ENCODE data around the gene NRP2. TPM values are rescaled to one million over a fixed set of nuclear protein-coding genes. Genes with fewer than 3 reads are reported as not detected.

Gene NRP2
- polyA plus RNA-seq, 4 donors, result 59.5 to 70.4 (median 62.3) TPM

GRCh38 chr2:205686056-205686782, 3.9 kb downstream of the NRP2 start:
- DNase-seq (ENCODE audit: low read depth in 4 of 4, low spot score in 2 of 4), result no peak

DNA sequence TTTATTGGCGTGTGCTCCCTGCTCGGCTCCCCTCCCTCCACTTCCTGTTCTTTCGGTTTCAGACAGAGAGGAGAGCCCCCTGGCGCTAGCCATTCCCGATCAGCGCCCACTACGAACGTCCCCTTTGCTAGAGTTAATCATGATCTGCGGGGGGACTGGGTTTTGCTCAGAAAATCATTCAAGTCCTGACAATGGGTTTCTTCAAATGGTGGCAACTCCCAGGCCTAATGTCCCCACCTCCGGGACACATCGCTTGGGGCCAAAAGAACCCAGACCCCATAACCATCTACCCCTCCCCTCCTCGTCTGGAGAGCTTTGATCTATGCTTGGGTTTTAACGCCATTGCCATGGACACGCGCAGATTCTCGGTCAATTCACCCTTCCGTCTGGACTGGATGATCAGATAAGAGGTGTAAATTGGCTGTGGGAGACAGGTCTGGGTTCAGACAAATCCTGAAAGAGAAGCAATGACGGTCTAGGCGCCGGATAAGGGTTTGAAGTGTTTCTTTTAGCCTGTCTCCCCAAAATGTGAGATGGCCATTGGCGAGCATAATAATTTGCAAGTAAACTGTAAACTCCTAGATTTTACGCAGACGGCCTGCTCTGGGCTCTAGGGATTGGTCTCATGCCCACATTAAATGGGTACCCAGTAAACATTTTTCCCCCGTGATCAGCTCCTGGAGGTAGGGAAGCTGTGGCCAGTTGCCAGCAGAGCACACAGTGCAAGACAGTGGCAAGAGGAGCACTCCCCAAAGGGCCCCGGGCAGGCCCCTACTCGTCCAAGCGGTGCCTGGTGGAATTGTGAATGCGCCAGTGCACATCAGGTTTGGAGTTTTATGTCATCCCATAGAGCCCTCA, 4.7 kb downstream of the NRP2 start:
- DNase-seq (ENCODE audit: low read depth in 4 of 4, low spot score in 2 of 4), result no peak

DNA sequence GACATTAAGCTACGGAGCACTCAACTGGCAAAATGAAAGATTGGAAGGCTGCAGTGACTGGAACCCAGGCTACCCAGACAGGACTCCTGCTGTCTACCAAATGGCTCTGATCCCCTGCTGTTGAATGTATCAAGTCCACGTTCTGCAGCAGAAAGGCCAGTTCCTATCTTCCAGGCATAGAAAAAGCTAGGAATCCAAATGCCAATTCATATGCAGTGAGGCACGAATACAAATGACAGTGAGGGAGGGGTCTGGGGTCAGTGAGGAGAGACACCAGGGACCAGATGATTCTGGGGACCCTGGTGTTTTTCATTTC, 5.3 kb downstream of the NRP2 start:
- DNase-seq (ENCODE audit: low read depth in 4 of 4, low spot score in 2 of 4), result no peak

- no peak for DNase-seq (ENCODE audit: low read depth in 4 of 4, low spot score in 2 of 4)
These were observed 6.3 kb downstream of the NRP2 start for GRCh38 chr2:205688417-205689200.

GRCh38 chr2:205689820-205690219, 7.5 kb downstream of the NRP2 start:
- no peak for DNase-seq (ENCODE audit: low read depth in 4 of 4, low spot score in 2 of 4)

GRCh38 chr2:205692104-205692503, 9.8 kb downstream of the NRP2 start:
- DNase-seq (ENCODE audit: low read depth in 4 of 4, low spot score in 2 of 4), result no peak

- no peak for DNase-seq (ENCODE audit: low read depth in 4 of 4, low spot score in 2 of 4)
These were observed 12.0 kb downstream of the NRP2 start for GRCh38 chr2:205694256-205694655.

GRCh38 chr2:205695460-205695991, 13.2 kb downstream of the NRP2 start:
- DNase-seq (ENCODE audit: low read depth in 4 of 4, low spot score in 2 of 4), result no peak

GRCh38 chr2:205696331-205696926, 14.1 kb downstream of the NRP2 start:
- DNase-seq (ENCODE audit: low read depth in 4 of 4, low spot score in 2 of 4), result no peak

- no peak for DNase-seq (ENCODE audit: low read depth in 4 of 4, low spot score in 2 of 4)
These were observed 14.7 kb downstream of the NRP2 start for GRCh38 chr2:205696927-205697441.

- DNase-seq (ENCODE audit: low read depth in 4 of 4, low spot score in 2 of 4), result no peak
These were observed 16.3 kb downstream of the NRP2 start for GRCh38 chr2:205698286-205699268.

DNA sequence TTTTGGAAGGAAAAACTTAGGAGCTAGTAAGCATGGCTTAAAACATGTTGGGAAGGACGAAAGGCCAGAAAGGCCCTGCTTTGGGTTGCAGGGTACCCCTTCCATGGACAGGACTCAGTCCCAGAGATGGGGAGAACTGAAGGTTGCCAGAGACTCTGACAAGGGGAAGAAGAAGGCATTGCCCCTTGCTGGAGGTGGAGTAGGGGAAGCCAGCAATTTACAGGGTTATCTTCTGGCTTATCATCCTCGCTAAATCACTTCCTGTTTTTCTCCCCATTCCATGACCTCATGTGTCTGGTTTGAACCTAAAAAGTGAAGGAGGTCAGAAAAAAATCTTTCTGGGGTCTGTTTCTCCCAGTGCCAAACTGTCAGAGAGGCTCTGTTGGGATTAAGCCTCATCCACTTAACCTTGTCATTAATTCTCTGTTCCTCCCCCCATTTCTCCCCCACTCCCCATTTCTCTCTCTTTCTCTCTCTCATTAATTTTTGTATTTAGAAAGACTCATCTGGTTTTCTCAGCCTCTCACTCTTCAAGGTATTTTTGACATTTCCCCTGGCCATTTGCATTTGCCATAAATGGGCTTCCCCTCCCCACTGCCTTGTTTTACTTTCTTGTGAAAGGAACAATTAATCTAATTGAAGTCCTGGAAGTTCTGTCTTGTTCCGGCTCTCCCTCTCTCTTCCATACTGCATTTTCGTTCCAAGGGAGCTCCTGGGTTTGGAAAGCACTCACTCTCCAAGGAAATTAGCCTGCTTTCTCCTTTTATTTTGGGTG, 17.4 kb downstream of the NRP2 start:
- DNase-seq (ENCODE audit: low read depth in 4 of 4, low spot score in 2 of 4), result no peak

DNA sequence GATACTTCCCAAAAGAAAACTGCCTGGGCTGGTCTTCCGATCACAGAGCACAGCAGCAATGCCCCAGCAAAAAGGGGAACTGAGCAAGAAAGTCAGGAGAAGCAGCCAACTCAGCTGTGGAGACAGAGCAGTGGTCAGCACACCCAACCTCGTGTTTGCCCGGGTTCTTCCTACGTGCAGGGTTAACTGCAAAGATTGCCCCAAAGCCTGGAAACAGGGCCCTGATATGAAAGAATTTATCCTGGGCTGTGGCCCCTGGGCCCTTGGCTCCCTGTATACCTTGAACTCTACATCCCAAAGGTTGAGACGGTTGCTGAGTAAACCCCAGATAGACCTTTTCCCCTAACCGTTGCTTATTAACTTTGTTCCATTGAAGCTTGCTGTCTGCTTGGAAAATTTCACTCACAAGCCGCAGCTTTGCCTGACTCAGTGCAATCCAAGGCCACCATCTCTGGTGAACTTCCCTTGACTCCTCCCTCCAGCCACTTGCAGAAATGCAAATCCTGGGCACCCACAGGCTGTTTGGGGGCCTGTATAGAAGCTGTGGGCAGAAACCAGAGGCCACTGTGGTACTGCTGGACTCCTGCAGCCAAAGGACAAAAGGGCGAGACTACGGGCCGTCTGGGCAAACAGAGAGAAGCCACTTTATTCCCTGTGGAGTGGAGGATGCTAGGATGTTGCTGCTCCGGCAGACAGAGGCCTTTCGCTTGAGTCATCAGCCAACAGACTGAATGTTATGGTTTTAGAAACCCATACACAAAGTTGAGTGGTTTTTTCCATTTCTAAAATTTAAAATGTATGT, 18.2 kb downstream of the NRP2 start:
- DNase-seq (ENCODE audit: low read depth in 4 of 4, low spot score in 2 of 4), result no peak

DNA sequence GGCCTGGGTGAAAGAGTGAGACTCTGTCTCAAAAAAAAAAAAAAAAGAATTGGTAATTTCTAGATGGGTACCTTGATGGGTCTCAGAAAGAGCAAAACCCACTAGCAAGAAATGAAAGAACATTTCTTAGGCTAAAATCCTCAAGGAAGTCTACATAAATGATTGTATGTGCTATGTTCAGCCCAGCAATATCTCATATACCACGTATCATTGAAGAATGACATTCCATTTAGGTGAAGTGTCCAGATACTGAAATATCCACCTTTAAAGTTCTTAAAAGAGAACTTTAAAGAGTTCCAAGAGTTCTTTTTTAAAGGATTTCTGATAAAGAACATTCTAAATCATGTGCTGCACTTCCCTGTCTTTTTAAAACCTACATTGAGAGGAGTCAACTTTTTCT, 19.2 kb downstream of the NRP2 start:
- no peak for DNase-seq (ENCODE audit: low read depth in 4 of 4, low spot score in 2 of 4)

DNA sequence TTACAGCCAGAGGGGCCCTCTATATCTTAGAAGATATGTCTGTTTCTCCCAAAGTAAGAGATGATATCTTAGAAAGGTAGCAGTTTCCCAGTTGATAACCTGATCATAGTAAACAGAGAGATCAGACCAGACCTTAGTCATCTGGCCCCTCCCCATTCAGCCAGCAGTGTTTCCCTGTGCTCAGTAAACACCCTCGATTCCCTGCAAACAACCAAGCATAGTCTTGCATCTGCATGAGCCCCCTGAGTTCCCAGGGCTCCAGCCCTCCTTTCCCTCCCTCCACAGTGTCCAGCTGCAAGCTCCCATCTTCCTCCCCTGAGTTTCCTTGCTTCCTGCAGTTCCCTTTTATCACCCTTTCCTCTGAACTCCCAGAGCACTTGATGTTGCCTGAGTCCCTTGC, 20.3 kb downstream of the NRP2 start:
- no peak for DNase-seq (ENCODE audit: low read depth in 4 of 4, low spot score in 2 of 4)

DNA sequence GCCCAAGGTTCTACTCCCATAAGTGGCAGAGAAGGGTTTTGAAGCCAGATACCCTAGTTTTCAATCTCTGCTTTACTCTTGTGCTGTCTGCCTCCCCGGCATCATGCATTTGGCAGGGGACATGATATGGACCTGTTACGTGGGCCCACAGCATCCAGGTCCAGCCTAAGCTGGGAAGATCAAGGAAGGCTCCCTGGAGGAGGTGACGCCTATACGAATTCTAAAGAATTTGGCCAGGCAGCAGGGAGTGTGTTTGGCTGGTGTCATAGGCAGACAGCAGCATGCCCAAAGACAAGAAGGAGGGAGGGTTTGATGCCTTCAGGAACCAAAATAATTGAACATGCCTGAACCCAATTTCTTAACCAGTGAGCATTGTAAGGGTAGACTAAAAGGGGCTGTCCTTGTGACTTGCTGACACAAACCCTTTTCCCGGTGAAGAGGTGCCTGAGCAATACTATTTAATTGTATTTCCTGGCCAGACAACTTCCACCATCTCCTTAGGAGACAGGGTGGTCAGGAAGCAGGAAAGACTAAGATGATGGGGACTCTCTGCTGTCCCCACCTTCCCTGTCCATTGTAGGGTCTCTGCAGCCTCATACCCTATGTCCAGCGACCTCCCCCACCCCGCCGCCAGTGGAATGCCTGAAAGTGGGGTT, 21.3 kb downstream of the NRP2 start:
- DNase-seq (ENCODE audit: low read depth in 4 of 4, low spot score in 2 of 4), result no peak

DNA sequence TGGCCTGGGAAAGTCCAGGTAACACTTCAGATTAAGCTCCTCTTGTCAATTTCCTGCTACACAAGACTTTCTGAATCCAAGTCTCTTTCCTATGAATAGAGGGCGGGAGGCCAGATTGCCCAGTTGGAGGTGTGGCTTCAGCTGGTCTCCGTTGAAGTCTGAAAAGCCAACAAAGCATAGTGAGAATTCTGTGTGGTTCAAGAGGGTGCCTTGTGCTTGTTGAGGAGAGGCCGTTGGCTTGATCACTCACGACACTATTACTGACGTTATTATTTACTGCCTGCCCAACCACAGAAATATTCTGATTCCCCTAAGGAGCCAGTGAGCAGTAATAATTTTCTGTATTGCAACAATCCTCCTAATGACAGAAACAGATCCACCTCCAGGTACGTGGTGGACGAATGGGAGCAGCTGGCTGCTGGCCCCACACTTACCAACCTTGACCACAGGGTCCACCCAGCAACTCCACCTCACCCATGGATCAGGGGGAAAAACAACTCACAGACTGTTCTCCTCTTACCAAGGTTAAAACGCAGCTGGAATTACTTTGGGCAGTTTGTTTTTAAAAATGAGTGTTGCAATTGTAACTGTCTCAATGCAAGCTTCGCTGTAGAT, 21.9 kb downstream of the NRP2 start:
- DNase-seq (ENCODE audit: low read depth in 4 of 4, low spot score in 2 of 4), result no peak
